HEK293 (cell line): ENCODE results near the gene ENAH.

ENCODE experiments used
- CTCF ChIA-PET: fragments of 350-600 bp; formaldehyde crosslinking; extraction: SDS; loops from one replicate; lab custom pipeline; 2021; ENCODE audit warnings: antibody characterized with exemption; lab: Yijun Ruan, JAX
- POLR2A ChIA-PET: fragments of 300-600 bp; formaldehyde crosslinking; extraction: SDS; loops from one replicate; lab custom pipeline; 2020; ENCODE audit warnings: antibody characterized with exemption, inconsistent platforms; lab: Yijun Ruan, JAX
- H3K27ac ChIP-seq: fragments of 200-500 bp; sonication (Bioruptor generic); 2 replicates; pipeline ENCODE4 v1.5.1; 2014; ENCODE audit warnings: low read depth, low read length, control low read depth, inconsistent platforms; ENCODE audit errors: extremely low read depth
- H3K36me3 ChIP-seq, 2 experiments: fragments of 200-500 bp in 1 of 2; sonication (Bioruptor generic) in 1 of 2; 1 replicate in 1 of 2; 2 replicates in 1 of 2; pipeline ENCODE4 v1.5.1; 2014 to 2017; ENCODE audit warnings: inconsistent platforms in 2 of 2, low read length in 2 of 2; ENCODE audit not compliant: control insufficient read depth in 2 of 2, insufficient read depth in 1 of 2
- H3K4me1 ChIP-seq: fragments of 200-500 bp; sonication (Bioruptor generic); 2 replicates; pipeline ENCODE4 v1.5.1; 2014; ENCODE audit warnings: mild to moderate bottlenecking, low read length, inconsistent platforms; ENCODE audit not compliant: control insufficient read depth, insufficient read depth
- H3K4me3 ChIP-seq: 2 replicates; pipeline ENCODE4 v1.5.1; 2011; ENCODE audit warnings: low read depth, mild to moderate bottlenecking, control low read depth, low read length, moderate library complexity
- H3K9me3 ChIP-seq: fragments of 200-500 bp; sonication (Bioruptor generic); 2 replicates; pipeline ENCODE4 v1.5.1; 2014; ENCODE audit warnings: low read depth, low read length, inconsistent platforms; ENCODE audit not compliant: control insufficient read depth, insufficient read depth
- BCL11B ChIP-seq: fragments of 450-650 bp; formaldehyde crosslinking; IDR thresholded peaks from 2 replicates; pipeline ENCODE4 v1.5.1; 2016; ENCODE audit warnings: low read depth, missing biosample characterization, missing genetic modification characterization
- EGR2 ChIP-seq: fragments of 450-650 bp; formaldehyde crosslinking; IDR thresholded peaks from 2 replicates; pipeline ENCODE4 v1.5.1; 2016; ENCODE audit warnings: low read depth, missing biosample characterization, missing genetic modification characterization
- KLF10 ChIP-seq: fragments of 450-650 bp; IDR thresholded peaks from 2 replicates; pipeline ENCODE4 v1.5.1; 2018; ENCODE audit warnings: missing biosample characterization, mild to moderate bottlenecking, missing genetic modification characterization
- KLF16 ChIP-seq: fragments of 450-650 bp; formaldehyde crosslinking; IDR thresholded peaks from 2 replicates; pipeline ENCODE4 v1.5.1; 2017; ENCODE audit warnings: missing biosample characterization, missing genetic modification characterization
- KLF9 ChIP-seq: fragments of 450-650 bp; formaldehyde crosslinking; IDR thresholded peaks from 2 replicates; pipeline ENCODE4 v1.5.1; 2016; ENCODE audit warnings: missing biosample characterization, missing genetic modification characterization, low read depth
- PRDM1 ChIP-seq: fragments of 450-650 bp; formaldehyde crosslinking; IDR thresholded peaks from 2 replicates; pipeline ENCODE4; 2016; ENCODE audit warnings: missing biosample characterization, missing genetic modification characterization
- SALL2 ChIP-seq: fragments of 450-650 bp; formaldehyde crosslinking; IDR thresholded peaks from 2 replicates; pipeline ENCODE4 v1.5.0; 2017; ENCODE audit warnings: missing biosample characterization, mild to moderate bottlenecking, missing genetic modification characterization, borderline replicate concordance
- SETDB1 ChIP-seq: IDR thresholded peaks from one replicate; pipeline ENCODE4 v1.6.1; 2017; ENCODE audit warnings: mild to moderate bottlenecking, low read length, moderate library complexity, mixed read lengths; ENCODE audit not compliant: insufficient read length
- YY2 ChIP-seq: fragments of 450-650 bp; formaldehyde crosslinking; IDR thresholded peaks from 2 replicates; pipeline ENCODE4 v1.5.1; 2016; ENCODE audit warnings: missing biosample characterization, missing genetic modification characterization
- ZEB2 ChIP-seq: fragments of 450-650 bp; formaldehyde crosslinking; IDR thresholded peaks from 2 replicates; pipeline ENCODE4 v1.5.1; 2016; ENCODE audit warnings: missing biosample characterization, missing genetic modification characterization
- ZFP69B ChIP-seq: fragments of 450-650 bp; formaldehyde crosslinking; IDR thresholded peaks from 2 replicates; pipeline ENCODE4 v1.5.1; 2016; ENCODE audit warnings: missing biosample characterization, missing genetic modification characterization
- ZIC2 ChIP-seq: fragments of 450-650 bp; formaldehyde crosslinking; IDR thresholded peaks from 2 replicates; pipeline ENCODE4 v1.5.1; 2016; ENCODE audit warnings: missing biosample characterization, missing genetic modification characterization
- ZNF16 ChIP-seq: fragments of 450-650 bp; formaldehyde crosslinking; IDR thresholded peaks from 2 replicates; pipeline ENCODE4 v1.5.1; 2016; ENCODE audit warnings: low read depth, missing biosample characterization, missing genetic modification characterization
- ZNF202 ChIP-seq: fragments of 450-650 bp; formaldehyde crosslinking; IDR thresholded peaks from 2 replicates; pipeline ENCODE4 v1.5.1; 2016; ENCODE audit warnings: missing biosample characterization, missing genetic modification characterization, borderline replicate concordance
- ZNF366 ChIP-seq: fragments of 450-650 bp; formaldehyde crosslinking; conservative IDR thresholded peaks from 2 replicates; pipeline ENCODE4 v1.5.1; 2016; ENCODE audit warnings: missing biosample characterization, missing genetic modification characterization
- ZNF37A ChIP-seq: fragments of 450-650 bp; IDR thresholded peaks from 2 replicates; pipeline ENCODE4 v1.5.1; 2018; ENCODE audit warnings: missing biosample characterization, missing genetic modification characterization
- ZNF391 ChIP-seq: fragments of 450-650 bp; formaldehyde crosslinking; IDR thresholded peaks from 2 replicates; pipeline ENCODE4 v1.5.1; 2016; ENCODE audit warnings: low read depth, missing biosample characterization, missing genetic modification characterization, borderline replicate concordance
- ZNF664 ChIP-seq: fragments of 450-650 bp; formaldehyde crosslinking; IDR thresholded peaks from 2 replicates; pipeline ENCODE4 v1.5.1; 2016; ENCODE audit warnings: missing biosample characterization, missing genetic modification characterization
- ZNF777 ChIP-seq: fragments of 450-650 bp; formaldehyde crosslinking; IDR thresholded peaks from 2 replicates; pipeline ENCODE4 v1.5.1; 2017; ENCODE audit warnings: missing biosample characterization, missing genetic modification characterization, borderline replicate concordance
- TF ChIP-seq, protein P1 (sequence below): fragments of 450-650 bp; formaldehyde crosslinking; IDR thresholded peaks from 2 replicates; pipeline ENCODE4 v1.5.1; 2016; ENCODE audit warnings: missing biosample characterization, missing genetic modification characterization, low read depth
- TF ChIP-seq, protein P2 (sequence below): fragments of 450-650 bp; formaldehyde crosslinking; IDR thresholded peaks from 2 replicates; pipeline ENCODE4 v1.5.1; 2016; ENCODE audit warnings: missing biosample characterization, missing genetic modification characterization
- TF ChIP-seq, protein P3 (sequence below): fragments of 450-650 bp; formaldehyde crosslinking; IDR thresholded peaks from 2 replicates; pipeline ENCODE4 v1.5.1; 2016; ENCODE audit warnings: missing biosample characterization, missing genetic modification characterization

Gene ENAH

DNA sequence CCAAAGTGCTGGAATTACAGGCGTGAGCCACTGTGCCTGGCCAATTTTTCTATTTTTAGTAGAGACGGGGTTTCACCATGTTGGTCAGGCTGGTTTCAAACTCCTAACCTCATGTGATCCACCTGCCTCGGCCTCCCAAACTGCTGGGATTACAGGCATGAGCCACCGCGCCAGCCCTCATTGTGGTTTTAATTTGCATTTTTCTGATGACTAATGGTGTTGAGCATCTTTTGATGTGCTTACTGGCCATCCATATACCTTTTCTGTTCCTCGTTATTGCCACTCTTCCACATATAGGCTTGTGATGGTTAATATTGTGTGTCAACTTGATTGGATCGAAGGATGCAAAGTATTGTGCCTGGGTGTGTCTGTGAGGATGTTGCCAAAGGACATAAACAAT lies 17.4 kb upstream of the ENAH start:
- Histone ChIP-seq H3K4me1 (no peaks in the 10 kb centered on the region), H3K9me3 (no peaks in the 10 kb centered on the region), H3K27ac (no peak overlapping the region), H3K4me3 (no peak overlapping the region), H3K36me3 (no peaks in the 10 kb centered on the region)
- no peak for TF ChIP-seq ZNF391 (tag by site-specific recombination)
- TF ChIP-seq SETDB1 = no peak
- TF ChIP-seq SALL2 = no peak
- no peak for TF ChIP-seq ZNF37A
- TF ChIP-seq KLF16 = no peak
- no peak for TF ChIP-seq YY2 (tag by site-specific recombination)
- no peak for TF ChIP-seq EGR2
- no peak for TF ChIP-seq ZIC2 (tag by site-specific recombination)
- TF ChIP-seq ZNF16 = no peak
- ChIA-PET POLR2A (interaction anchor here (0.6 to 1.2 kb wide), 3 partner anchors 12 to 140 kb away, joined by 3 to 11 read pairs (median 6); partner anchors contain the start of gene EPHX1), CTCF (interaction anchor here (2.2 kb wide), 1 partner anchor 16 kb away, joined by 5 read pairs; no protein-coding TSS in a partner anchor)

DNA sequence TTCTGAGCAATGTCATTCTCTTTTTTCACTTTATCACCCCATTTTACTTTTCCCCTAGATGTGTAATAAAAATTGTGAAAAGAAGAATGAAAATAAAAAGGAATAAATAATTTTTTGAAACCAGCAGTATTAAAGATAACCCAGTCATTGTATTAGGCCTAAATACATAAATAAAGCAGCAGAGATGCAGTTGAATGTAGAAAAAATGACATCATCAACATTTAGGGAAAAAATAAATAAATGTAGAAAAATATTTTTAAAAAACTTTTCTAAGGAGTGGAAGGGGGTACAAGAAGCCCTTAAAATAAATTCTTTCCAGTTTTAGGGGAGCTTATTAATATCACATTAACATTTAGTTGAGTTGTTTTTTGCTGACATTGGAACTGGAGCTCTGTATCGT lies 15.3 kb upstream of the ENAH start:
- H3K4me1 ChIP-seq = no peaks in the 10 kb centered on the region
- H3K4me3 ChIP-seq = no peak overlapping the region
- CTCF ChIA-PET = interaction anchor here (0.6 to 0.7 kb wide), 2 partner anchors 27 to 99 kb away, joined by 3 read pairs; no protein-coding TSS in a partner anchor
- H3K9me3 ChIP-seq = no peaks in the 10 kb centered on the region
- POLR2A ChIA-PET = no interaction called here
- H3K36me3 ChIP-seq = no peaks in the 10 kb centered on the region
- TF ChIP-seq, protein P1, sequence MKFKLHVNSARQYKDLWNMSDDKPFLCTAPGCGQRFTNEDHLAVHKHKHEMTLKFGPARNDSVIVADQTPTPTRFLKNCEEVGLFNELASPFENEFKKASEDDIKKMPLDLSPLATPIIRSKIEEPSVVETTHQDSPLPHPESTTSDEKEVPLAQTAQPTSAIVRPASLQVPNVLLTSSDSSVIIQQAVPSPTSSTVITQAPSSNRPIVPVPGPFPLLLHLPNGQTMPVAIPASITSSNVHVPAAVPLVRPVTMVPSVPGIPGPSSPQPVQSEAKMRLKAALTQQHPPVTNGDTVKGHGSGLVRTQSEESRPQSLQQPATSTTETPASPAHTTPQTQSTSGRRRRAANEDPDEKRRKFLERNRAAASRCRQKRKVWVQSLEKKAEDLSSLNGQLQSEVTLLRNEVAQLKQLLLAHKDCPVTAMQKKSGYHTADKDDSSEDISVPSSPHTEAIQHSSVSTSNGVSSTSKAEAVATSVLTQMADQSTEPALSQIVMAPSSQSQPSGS = peak; percentile 95
- TF ChIP-seq PRDM1 (peak; percentile 83; the same call in 1 of the 2 replicates), KLF10 (tag by site-specific recombination) (no peak), ZEB2 (tag by site-specific recombination) (no peak), ZNF664 (tag by site-specific recombination) (0 out of 2 replicates have a peak, but pooled peaks have one; percentile 20), ZNF366 (0 out of 2 replicates have a peak, but pooled peaks have one; percentile 6)
- no peak overlapping the region for H3K27ac ChIP-seq

DNA sequence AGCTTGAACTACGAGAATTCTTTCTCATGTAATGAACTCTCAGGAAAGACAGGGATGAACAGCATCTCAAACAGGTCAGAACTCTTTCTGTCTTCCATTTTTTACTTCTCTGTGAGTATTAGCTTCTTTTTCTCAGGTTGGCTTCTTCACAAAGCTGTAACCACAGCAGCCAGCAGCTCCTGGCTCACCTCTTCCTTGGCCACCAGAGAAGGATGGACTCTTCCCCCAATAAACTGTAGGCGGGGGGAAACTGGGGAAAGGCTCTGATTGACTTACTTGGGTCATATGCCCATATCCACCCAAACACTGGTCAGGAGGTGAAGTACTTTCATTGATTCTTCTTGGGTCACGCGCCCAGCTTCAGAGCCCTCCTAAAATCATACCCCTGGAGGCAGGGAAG lies 14.4 kb upstream of the ENAH start:
- Histone ChIP-seq H3K4me3 (no peak overlapping the region), H3K36me3 (no peaks in the 10 kb centered on the region), H3K4me1 (no peaks in the 10 kb centered on the region), H3K27ac (no peak overlapping the region), H3K9me3 (no peaks in the 10 kb centered on the region)
- TF ChIP-seq ZNF777 (tag by site-specific recombination) = no peak
- TF ChIP-seq, protein P2, sequence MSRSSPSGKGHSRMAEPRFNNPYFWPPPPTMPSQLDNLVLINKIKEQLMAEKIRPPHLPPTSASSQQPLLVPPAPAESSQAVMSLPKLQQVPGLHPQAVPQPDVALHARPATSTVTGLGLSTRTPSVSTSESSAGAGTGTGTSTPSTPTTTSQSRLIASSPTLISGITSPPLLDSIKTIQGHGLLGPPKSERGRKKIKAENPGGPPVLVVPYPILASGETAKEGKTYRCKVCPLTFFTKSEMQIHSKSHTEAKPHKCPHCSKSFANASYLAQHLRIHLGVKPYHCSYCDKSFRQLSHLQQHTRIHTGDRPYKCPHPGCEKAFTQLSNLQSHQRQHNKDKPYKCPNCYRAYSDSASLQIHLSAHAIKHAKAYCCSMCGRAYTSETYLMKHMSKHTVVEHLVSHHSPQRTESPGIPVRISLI (tag by site-specific recombination) = no peak
- TF ChIP-seq, protein P3, sequence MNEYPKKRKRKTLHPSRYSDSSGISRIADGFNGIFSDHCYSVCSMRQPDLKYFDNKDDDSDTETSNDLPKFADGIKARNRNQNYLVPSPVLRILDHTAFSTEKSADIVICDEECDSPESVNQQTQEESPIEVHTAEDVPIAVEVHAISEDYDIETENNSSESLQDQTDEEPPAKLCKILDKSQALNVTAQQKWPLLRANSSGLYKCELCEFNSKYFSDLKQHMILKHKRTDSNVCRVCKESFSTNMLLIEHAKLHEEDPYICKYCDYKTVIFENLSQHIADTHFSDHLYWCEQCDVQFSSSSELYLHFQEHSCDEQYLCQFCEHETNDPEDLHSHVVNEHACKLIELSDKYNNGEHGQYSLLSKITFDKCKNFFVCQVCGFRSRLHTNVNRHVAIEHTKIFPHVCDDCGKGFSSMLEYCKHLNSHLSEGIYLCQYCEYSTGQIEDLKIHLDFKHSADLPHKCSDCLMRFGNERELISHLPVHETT = no peak
- no peak for TF ChIP-seq KLF9 (tag by site-specific recombination)
- no peak for TF ChIP-seq BCL11B (tag by site-specific recombination)
- no peak for TF ChIP-seq ZNF202 (tag by site-specific recombination)
- no peak for TF ChIP-seq ZFP69B (tag by site-specific recombination)
- TF ChIP-seq EGR2 = no peak
- ChIA-PET CTCF (interaction anchor here (0.7 to 1.8 kb wide), 5 partner anchors 105 to 324 kb away, joined by 3 to 9 read pairs (median 4); partner anchors contain the start of gene SRP9), POLR2A (interaction anchor here (0.7 to 3.9 kb wide), 3 partner anchors 10 to 15 kb away, joined by 3 to 12 read pairs (median 3); partner anchors contain the start of gene ENAH)
